GM19351 (cell line): ENCODE measurements around the gene ZNF442.
"Not testable (repeated sequence)": the region's sequence is repeated elsewhere in the genome, so short reads cannot be mapped to it uniquely, and the experiment has no call there.

Experiments used
- ATAC-seq: cut with Tn5 transposase; IDR thresholded peaks from one replicate; pipeline ENCODE4 v1.9.1; 2021; ENCODE audit warnings: mild to moderate bottlenecking, moderate library complexity; ENCODE audit not compliant: unreplicated experiment

Gene ZNF442

DNA sequence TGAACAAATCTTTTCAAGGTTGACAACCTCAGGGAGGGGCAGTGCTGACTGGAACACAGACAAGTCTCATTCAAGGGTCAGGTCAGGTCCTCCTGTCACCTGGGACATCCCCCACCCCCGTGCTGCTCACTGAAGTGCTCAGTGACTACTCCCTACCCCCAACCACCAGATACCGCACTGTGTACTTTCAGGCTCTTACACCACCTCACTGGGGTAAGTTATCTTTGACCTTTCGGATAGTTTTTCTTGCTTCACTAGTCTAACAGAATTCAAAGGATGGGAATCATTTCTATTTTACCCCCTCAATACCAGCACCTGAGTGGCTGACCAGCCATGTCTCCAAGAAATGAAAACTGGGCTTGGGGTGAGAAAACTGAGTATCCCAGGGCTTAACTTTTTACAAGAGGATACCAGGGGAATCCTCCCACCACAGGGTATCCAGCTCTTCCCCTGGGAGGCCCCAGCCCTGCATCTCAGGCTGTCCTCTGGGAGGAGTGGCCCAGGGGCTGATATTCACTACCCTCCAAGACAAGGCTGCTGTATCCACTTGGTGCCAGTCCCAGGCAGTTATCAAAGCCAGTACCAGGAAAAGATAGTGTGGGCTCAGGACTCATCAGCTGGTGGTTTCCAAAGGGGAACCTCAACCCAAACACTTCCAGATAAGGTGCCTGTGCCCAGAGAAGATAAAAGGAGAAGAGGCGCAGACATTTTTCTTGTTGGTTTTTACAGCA is 34.1 kb downstream of the ZNF442 start:
- ATAC-seq, result peak; percentile 49

DNA sequence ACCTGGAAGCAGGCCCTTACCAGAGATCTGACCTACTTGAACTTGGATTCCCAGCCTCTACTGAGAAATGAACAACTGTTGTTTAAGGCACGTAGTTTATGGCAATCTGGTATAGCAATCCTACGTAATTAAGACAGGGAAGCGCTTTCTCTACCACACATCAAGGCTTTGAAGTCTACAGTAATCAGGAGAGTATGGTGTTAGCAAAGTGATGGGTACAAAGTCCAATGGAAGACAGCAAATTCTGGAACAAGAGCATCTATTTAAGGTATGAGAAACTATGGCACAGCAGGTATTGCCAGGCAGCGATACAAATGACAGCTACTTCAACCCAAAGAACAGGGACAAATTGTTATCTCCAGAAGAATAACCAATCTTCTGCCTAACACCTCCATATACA is 35.1 kb downstream of the ZNF442 start:
- ATAC-seq, result no peak

DNA sequence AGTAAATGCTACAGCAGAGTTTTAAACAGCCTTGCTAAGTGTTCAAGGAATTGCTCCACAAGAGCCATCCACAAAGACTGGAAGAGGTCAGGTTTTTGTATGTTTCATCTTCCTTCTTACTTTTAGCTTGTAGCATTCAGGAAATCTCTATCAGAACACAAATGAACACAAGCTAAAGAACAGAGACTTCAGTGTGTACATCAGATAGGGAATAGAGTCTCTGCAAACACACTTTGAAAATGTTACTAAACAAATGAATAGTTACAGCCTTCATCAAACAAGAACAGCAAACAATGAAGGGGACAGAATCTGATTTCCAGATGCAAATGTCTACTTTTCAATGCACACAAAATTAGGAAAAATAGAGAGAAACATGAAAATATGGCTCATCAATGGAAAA is 39.8 kb downstream of the ZNF442 start:
- no peak for ATAC-seq

DNA sequence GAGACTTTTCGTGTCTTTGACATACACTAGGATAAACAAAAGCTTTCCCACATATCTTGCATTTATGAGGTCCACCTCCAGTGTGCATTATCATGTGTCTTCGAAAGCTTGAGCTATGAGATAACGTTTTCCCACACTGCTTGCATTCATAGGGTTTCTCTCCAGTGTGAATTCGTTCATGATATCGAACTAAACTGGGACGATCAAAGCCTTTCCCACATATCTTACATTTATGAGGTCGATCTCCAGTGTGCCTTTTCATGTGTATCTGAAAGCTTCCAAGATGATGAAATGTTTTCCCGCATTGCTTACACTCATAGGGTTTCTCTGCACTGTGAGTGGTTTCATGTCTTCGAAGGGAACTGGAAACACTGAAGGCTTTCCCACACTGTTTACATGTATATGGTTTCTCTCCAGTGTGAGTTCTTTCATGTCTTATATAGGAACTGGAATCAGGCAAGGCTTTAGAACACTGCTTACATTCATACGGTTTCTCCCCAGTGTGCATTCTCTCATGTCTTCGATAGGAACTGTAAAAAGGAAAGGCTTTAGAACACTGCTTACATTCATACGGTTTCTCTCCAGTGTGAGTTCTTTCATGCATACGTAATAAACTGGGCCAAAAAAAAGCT is 46.6 kb downstream of the ZNF442 start:
- no peak for ATAC-seq

DNA sequence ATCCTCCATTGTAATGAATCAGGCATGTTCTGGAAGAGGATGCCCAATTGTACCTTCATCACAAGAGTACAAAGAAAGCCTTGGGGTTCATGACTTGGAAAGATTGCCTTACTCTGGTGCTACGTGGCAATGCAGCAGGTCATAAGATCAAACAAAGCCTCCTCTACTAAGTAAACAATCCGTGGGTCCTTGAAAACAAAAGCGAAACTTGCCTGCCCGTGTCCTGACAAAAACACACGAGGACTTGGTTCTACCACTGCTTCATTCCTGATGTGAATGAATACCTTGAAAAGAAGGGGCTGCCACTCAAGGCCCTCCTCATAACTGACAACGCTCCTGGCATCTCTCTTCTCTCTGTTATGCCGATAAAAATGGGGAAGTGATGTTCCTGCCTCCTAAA is 50.9 kb downstream of the ZNF442 start:
- ATAC-seq, result no peak

DNA sequence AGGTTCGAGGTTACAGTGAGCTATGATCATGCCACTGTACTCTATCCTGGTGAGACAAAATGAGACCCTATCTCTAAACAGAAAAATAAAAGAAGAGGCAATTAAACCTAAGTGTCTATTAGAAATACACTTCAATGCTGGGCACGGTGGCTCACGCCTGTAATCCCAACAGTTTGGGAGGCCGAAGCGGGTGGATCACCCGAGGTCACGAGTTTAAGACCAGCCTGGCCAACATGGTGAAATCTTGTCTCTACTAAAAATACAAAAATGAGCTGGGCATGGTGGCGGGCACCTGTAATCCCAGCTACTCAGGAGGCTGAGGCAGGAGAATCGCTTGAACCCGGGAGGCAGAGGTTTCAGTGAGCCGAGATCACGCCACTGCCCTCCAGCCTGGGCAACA is 56.6 kb downstream of the ZNF442 start:
- ATAC-seq, result not testable (repeated sequence)
